NCI-H460 (cell line): Measurements from ENCODE around the gene CYFIP2. TPM values are rescaled to one million over a fixed set of nuclear protein-coding genes. Genes with fewer than 3 reads are reported as not detected.

Source experiments
- DNase-seq: peaks from one replicate; pipeline ENCODE4 v3.0.0-alpha.2; 2016; ENCODE audit warnings: low read depth; ENCODE audit errors: extremely low read depth
- total RNA-seq: library from RNA; depleted of rRNA; stranded (reverse); fragments of >200 nt; shearing (Covaris generic); gene quantifications from 2 replicates; pipeline ENCODE4 v1.2.3, GENCODE V29; 2014

Gene CYFIP2
- total RNA-seq, 1 experiment from 2014 or later = 49.9 TPM

DNA sequence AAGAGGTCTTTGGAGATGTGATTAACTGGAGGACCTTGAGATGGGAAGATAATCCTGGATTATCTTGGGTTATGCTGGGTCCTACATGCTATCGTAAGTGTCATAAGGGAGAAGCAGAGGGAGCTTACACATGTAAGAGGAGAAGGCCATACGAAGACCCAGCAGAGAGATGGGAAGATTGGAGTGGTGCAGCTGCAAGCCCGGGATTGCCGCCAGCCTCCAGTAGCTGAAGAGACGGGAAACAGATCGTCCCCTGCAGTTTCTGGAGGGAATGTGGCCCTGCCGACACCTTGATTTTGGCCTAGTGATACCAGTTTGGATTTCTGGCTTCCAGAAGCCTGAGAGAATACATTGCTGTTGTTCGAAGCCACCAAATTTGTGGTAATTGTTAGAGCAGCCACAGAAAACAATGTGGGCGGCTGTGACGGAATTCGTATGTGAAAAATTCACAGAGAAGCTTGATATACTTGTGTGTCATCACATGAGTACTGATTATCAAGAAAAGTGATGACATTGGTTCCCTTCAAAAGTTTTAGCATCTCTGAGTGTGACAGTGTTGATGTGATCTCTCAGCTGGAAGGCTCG lies 86.9 kb downstream of the CYFIP2 start:
- DNase-seq = no peak

DNA sequence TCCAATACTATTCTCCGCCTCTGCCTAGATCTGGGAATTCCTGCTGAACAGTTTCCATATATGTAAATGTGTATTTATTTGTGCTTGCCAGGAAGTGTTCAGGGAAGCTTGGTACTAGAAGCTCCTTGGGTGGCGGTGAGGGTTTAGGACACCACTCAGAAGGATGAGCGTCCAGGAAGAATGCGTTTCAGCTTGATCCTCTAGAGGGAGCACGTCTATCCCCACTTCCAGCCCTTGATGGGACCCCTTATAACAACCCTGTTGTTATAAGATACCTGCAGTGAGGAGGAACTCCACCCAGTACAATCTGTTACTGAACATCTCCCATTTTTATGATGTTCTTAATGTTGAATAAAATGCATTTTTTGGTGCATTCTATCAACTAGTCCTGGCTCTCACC lies 88.9 kb downstream of the CYFIP2 start:
- DNase-seq = peak; percentile 3

- DNase-seq = no peak
These were observed 90.7 kb downstream of the CYFIP2 start for GRCh38 chr5:157356576-157356975.

- no peak for DNase-seq
These were observed 91.9 kb downstream of the CYFIP2 start for GRCh38 chr5:157357823-157358222.

- no peak for DNase-seq
These were observed 92.9 kb downstream of the CYFIP2 start for GRCh38 chr5:157358871-157359270.

GRCh38 chr5:157359356-157360055 lies 93.6 kb downstream of the CYFIP2 start:
- no peak for DNase-seq

DNA sequence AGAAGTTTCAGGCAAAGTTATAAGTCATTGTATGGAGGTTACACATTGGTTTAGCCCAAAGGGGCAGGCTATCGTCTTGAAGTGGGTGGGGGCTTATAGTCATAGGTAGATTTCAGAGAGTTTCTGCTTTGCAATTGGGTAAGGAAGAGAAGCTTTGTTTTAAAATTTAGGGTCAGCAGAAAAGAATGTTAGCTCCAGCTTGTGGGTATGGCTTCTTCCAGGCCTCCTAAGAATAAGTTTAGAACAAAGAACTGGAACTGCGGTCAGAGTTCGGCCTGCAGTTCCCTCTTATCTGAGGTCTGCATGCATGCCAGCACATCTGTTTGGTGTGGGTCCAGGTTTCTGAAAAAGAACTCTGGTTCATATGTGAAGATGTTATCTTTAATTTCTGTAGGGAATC lies 96.1 kb downstream of the CYFIP2 start:
- no peak for DNase-seq

DNA sequence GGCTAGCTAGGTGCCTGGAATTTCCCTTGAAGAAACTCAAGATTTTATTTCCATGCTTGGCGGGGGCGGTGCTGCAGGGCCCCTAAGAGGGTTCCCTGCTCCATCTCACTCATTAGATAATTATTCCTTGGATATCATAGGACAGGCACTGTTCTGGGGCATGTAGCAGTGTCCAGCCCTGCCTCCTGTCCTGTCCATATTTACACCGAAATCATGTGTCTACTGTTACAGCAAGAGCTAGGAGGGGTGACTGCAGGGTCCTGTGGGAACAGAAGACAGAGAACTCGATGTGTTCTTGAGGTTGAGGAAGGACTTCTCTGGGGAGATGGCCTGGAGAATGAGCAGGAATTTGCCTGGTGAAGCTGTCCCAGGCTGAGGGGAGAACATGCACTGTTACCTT lies 96.6 kb downstream of the CYFIP2 start:
- DNase-seq = no peak

DNA sequence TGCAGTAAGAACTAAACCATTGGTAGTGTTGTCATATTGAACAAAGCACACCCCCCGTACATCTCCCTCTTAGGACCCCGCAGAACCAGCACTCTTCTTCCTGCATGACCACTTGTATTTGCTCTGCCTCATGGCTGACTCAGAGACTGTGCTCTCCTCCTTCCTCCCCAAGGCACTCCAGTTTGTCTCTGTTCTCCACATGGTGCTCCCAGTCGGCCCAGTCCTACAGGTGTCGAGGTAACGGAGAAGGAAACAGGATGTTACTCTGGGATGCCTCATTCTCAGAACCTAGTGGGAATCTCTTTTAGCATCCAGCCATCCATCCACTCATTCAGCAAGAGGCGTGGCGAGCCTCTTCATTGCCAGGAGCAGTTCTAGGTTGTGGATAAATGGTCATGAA lies 97.1 kb downstream of the CYFIP2 start:
- no peak for DNase-seq

GRCh38 chr5:157365732-157366131 lies 99.8 kb downstream of the CYFIP2 start:
- no peak for DNase-seq

DNA sequence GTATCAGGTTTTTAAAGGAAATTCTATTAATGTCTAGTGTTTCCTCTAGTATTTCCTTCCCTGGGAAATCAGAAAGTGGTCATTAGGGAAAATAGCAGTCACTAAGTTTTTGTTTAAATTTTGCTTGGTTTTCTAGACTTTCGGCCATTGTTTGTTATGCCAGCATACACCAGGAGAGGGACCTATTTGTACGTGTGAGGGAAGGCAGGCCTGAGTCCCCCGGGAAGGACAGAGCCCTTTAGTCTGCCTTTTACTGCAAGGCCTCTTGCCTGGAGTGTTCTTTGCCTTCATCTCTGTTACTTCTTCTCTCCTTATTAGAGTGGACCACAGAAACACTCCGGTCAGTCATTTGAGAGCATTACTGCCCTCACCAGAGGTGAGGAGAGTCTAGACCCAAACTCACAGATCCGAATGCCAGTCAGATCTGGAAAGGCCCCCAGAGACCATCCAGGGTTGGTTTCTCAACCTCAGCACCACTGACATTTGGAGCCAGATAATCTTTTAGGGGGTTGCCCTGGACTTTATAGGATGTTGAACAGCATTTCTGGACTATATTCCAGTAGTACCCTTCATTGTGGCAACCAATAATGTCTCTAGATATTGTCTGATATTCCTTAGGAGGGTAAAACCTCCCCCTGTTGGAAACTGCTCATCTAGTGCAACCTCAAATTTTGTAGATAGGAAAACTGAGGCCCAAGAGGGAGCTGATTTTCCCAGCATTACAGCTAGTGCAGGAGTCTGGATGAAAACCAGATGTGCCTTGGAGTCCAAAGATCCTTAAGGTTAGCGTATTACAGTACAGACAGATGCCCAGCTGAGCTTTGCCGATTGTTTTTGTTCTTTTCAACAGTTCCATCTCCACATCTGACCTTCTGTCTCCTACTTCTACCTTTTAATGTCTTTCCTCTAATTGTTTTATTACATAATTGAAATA lies 101.1 kb downstream of the CYFIP2 start:
- peak; percentile 24 for DNase-seq

- DNase-seq = no peak
These were observed 103.6 kb downstream of the CYFIP2 start for GRCh38 chr5:157369507-157369906.

DNA sequence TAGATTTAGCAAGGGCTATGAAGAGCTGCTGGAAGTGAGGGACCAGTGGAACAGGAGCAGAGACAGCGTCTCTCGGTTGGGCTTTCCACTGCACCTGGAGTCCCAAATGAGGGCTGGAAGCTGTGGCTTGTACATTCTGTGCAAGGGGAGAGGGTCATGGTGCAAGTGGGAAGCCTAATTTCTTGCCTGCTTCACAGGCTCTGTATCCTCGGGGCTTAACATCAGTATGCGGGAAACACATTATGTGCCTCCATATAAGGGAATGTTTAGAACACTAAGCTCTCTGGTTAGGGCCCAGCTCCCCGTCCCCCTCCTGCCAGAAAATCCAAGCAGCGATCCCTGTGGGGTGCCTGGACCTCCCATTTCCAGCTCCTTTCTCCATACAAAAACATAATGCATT lies 105.0 kb downstream of the CYFIP2 start:
- no peak for DNase-seq

DNA sequence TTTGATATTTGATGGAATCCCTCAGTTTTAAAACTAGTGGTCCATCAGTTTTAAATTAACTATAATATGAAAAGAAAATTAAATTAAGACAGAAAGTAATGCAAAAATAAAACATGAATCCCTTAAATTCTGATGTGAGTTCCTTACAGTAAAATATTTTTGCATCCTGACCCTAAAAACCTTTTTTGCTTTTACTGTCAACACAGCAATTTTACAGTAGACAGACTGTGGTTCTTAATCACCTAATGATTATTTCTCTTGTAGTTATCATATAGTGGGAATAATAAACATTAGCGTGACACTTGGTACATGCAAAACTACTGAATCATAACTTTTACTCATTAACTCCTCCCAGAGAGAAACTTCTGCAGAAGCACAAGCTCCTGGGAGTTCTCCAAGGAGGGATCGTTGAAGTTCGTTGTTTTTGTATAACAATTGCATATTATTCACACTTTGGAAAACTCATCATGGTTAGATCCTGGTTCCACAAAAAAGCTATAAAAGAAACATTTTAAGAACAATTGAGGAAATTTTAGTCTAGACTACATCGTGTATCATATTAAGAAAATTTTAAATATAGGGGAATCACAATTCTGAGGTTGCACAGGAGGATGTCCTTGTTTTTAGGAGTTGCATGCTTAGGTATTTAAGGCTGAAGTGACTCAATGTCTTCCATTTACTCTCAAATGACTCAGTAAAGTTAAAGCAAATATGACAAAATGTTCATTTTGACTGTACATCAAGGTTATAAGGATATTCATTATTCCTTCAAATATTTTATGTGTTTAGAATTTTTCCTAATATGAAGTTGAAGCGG lies 105.9 kb downstream of the CYFIP2 start:
- no peak for DNase-seq

GRCh38 chr5:157372472-157372822 lies 106.5 kb downstream of the CYFIP2 start:
- no peak for DNase-seq

- no peak for DNase-seq
These were observed 112.6 kb downstream of the CYFIP2 start for GRCh38 chr5:157378509-157378908.

DNA sequence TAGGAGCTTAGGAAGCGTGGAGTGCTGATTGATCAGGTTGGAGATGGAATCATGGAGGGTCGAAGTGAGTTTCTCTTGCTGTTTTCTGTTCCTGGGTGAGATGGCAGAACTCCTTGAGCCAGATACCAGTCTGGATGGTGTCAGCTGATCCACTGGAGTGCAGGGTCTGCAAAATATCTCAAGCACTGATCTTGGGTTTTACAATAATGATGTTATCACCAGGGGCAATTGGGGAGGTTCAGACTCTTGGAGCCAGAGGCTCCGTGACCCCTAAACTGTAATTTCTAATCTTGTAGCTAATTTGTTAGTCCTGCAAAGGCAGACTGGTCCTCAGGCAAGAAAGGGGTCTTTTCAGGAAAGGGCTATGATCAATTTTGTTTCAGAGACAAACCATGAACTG lies 114.1 kb downstream of the CYFIP2 start:
- DNase-seq = no peak

GRCh38 chr5:157381746-157382145 lies 115.8 kb downstream of the CYFIP2 start:
- DNase-seq = no peak

- no peak for DNase-seq
These were observed 117.3 kb downstream of the CYFIP2 start for GRCh38 chr5:157382996-157383800.
